WTC11 (cell line): ENCODE data around the gene EPHA2. TPM values are rescaled to one million over a fixed set of nuclear protein-coding genes. Genes with fewer than 3 reads are reported as not detected.

Experiments used
- ATAC-seq: fragments of 200-7000 bp; cut with Tn5 transposase; 2 replicates; pipeline ENCODE4 v1.10.0; 2021; ENCODE audit warnings: mild to moderate bottlenecking, moderate library complexity
- CTCF ChIA-PET: fragments of 300-600 bp; sonication (Branson Sonifier 250); formaldehyde crosslinking; loops from one replicate; lab custom pipeline; 2021; ENCODE audit warnings: antibody characterized with exemption; lab: Charles Lee
- POLR2A ChIA-PET: fragments of 350-600 bp; sonication (Branson Sonifier 250); formaldehyde crosslinking; loops from one replicate; lab custom pipeline; 2021; ENCODE audit warnings: antibody characterized with exemption; lab: Charles Lee
- DNase-seq: peaks from one replicate; pipeline ENCODE4 v3.0.0; 2021; ENCODE audit warnings: low spot score
- H3K27ac Mint-ChIP-seq: 2 replicates; pipeline ENCODE4 v1.8.0; 2021; ENCODE audit warnings: mixed read lengths
- H3K27me3 Mint-ChIP-seq: 2 replicates; pipeline ENCODE4 v1.8.0; 2021; ENCODE audit warnings: low read depth, mild to moderate bottlenecking, moderate library complexity, mixed read lengths
- H3K36me3 Mint-ChIP-seq: 2 replicates; pipeline ENCODE4 v1.8.0; 2021; ENCODE audit warnings: mixed read lengths
- H3K4me1 Mint-ChIP-seq: 2 replicates; pipeline ENCODE4 v1.8.0; 2022; ENCODE audit warnings: mixed read lengths
- H3K4me3 Mint-ChIP-seq: 2 replicates; pipeline ENCODE4 v1.8.0; 2021; ENCODE audit warnings: mild to moderate bottlenecking, moderate library complexity, mixed read lengths
- H3K9me3 Mint-ChIP-seq: 2 replicates; pipeline ENCODE4 v1.8.0; 2021; ENCODE audit warnings: mixed read lengths
- CREM ChIP-seq: sonication (generic); formaldehyde crosslinking; IDR thresholded peaks from 2 replicates; pipeline ENCODE4 v1.8.1; 2022; ENCODE audit warnings: mild to moderate bottlenecking, missing genetic modification reagents, moderate library complexity
- E2F5 ChIP-seq: sonication (generic); formaldehyde crosslinking; IDR thresholded peaks from 2 replicates; pipeline ENCODE4 v1.8.1; 2022; ENCODE audit warnings: mild to moderate bottlenecking, moderate library complexity, missing genetic modification reagents
- ETV6 ChIP-seq: sonication (generic); formaldehyde crosslinking; IDR thresholded peaks from 2 replicates; pipeline ENCODE4 v1.8.1; 2022; ENCODE audit warnings: mild to moderate bottlenecking, missing genetic modification reagents
- GRHL2 ChIP-seq: fragments of 250-450 bp; sonication (Bioruptor Pico); IDR thresholded peaks from 2 replicates; pipeline ENCODE4 v1.8.0; 2022; ENCODE audit warnings: mild to moderate bottlenecking, moderate library complexity; ENCODE audit not compliant: insufficient replicate concordance, severe bottlenecking
- JUN ChIP-seq: sonication (generic); formaldehyde crosslinking; IDR thresholded peaks from 2 replicates; pipeline ENCODE4 v1.8.0; 2023; ENCODE audit warnings: mild to moderate bottlenecking, missing genetic modification reagents
- MXD4 ChIP-seq: fragments of 250-450 bp; sonication (Bioruptor Pico); IDR thresholded peaks from 2 replicates; pipeline ENCODE4 v1.8.0; 2021; ENCODE audit warnings: mild to moderate bottlenecking, moderate library complexity, borderline replicate concordance
- RELA ChIP-seq: sonication (generic); formaldehyde crosslinking; IDR thresholded peaks from 2 replicates; pipeline ENCODE4 v1.8.1; 2022; ENCODE audit warnings: missing genetic modification reagents, mild to moderate bottlenecking, borderline replicate concordance
- SOX15 ChIP-seq: fragments of 250-450 bp; sonication (Bioruptor Pico); IDR thresholded peaks from 2 replicates; pipeline ENCODE4 v1.9.0; 2021; ENCODE audit warnings: mild to moderate bottlenecking
- TEAD1 ChIP-seq: sonication (generic); formaldehyde crosslinking; IDR thresholded peaks from 2 replicates; pipeline ENCODE4 v1.8.0; 2022; ENCODE audit warnings: mild to moderate bottlenecking, missing genetic modification reagents
- TP53 ChIP-seq: sonication (generic); formaldehyde crosslinking; IDR thresholded peaks from 2 replicates; pipeline ENCODE4 v1.8.1; 2023; ENCODE audit warnings: mild to moderate bottlenecking, missing genetic modification reagents
- ZBTB21 ChIP-seq: sonication (generic); formaldehyde crosslinking; IDR thresholded peaks from 2 replicates; pipeline ENCODE4 v1.8.1; 2023; ENCODE audit warnings: mild to moderate bottlenecking, missing genetic modification reagents, borderline replicate concordance
- ZBTB43 ChIP-seq: sonication (generic); formaldehyde crosslinking; IDR thresholded peaks from 2 replicates; pipeline ENCODE4 v1.8.1; 2023; ENCODE audit warnings: mild to moderate bottlenecking, missing genetic modification reagents
- ZNF121 ChIP-seq: sonication (generic); formaldehyde crosslinking; IDR thresholded peaks from 2 replicates; pipeline ENCODE4 v1.8.0; 2023; ENCODE audit warnings: missing genetic modification reagents
- ZNF263 ChIP-seq: sonication (generic); formaldehyde crosslinking; IDR thresholded peaks from 2 replicates; pipeline ENCODE4 v1.8.1; 2022; ENCODE audit warnings: low read depth, mild to moderate bottlenecking, moderate library complexity, missing genetic modification reagents
- ZNF317 ChIP-seq: sonication (generic); formaldehyde crosslinking; IDR thresholded peaks from 2 replicates; pipeline ENCODE4 v1.8.1; 2023; ENCODE audit warnings: low read depth, mild to moderate bottlenecking, moderate library complexity, missing genetic modification reagents, borderline replicate concordance
- ZNF396 ChIP-seq: fragments of 250-450 bp; sonication (Bioruptor Pico); IDR thresholded peaks from 2 replicates; pipeline ENCODE4 v1.8.0; 2021; ENCODE audit warnings: mild to moderate bottlenecking, moderate library complexity, borderline replicate concordance
- total RNA-seq: library from RNA; stranded (reverse); gene quantifications from 3 replicates; pipeline ENCODE4 v1.2.3, GENCODE V29; 2021
- TF ChIP-seq, protein P1 (sequence below): sonication (generic); formaldehyde crosslinking; IDR thresholded peaks from 2 replicates; pipeline ENCODE4 v1.8.1; 2023; ENCODE audit warnings: mild to moderate bottlenecking, missing genetic modification reagents, borderline replicate concordance
- TF ChIP-seq, protein P2 (sequence below): sonication (generic); formaldehyde crosslinking; IDR thresholded peaks from 2 replicates; pipeline ENCODE4 v1.8.1; 2023; ENCODE audit warnings: mild to moderate bottlenecking, moderate library complexity, missing genetic modification reagents
- TF ChIP-seq, protein P3 (sequence below): sonication (generic); formaldehyde crosslinking; IDR thresholded peaks from 2 replicates; pipeline ENCODE4 v1.8.0; 2022; ENCODE audit warnings: mild to moderate bottlenecking, missing genetic modification reagents

EPHA2 gene
- total RNA-seq, 1 experiment from 2014 or later = 44.4 TPM

GRCh38 chr1:16131636-16132324 lies 24.1 kb downstream of the EPHA2 start (continued):
- TF ChIP-seq, protein P1, sequence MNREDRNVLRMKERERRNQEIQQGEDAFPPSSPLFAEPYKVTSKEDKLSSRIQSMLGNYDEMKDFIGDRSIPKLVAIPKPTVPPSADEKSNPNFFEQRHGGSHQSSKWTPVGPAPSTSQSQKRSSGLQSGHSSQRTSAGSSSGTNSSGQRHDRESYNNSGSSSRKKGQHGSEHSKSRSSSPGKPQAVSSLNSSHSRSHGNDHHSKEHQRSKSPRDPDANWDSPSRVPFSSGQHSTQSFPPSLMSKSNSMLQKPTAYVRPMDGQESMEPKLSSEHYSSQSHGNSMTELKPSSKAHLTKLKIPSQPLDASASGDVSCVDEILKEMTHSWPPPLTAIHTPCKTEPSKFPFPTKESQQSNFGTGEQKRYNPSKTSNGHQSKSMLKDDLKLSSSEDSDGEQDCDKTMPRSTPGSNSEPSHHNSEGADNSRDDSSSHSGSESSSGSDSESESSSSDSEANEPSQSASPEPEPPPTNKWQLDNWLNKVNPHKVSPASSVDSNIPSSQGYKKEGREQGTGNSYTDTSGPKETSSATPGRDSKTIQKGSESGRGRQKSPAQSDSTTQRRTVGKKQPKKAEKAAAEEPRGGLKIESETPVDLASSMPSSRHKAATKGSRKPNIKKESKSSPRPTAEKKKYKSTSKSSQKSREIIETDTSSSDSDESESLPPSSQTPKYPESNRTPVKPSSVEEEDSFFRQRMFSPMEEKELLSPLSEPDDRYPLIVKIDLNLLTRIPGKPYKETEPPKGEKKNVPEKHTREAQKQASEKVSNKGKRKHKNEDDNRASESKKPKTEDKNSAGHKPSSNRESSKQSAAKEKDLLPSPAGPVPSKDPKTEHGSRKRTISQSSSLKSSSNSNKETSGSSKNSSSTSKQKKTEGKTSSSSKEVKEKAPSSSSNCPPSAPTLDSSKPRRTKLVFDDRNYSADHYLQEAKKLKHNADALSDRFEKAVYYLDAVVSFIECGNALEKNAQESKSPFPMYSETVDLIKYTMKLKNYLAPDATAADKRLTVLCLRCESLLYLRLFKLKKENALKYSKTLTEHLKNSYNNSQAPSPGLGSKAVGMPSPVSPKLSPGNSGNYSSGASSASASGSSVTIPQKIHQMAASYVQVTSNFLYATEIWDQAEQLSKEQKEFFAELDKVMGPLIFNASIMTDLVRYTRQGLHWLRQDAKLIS (CRISPR knock-in tag) = no peak
- TF ChIP-seq GRHL2 (CRISPR knock-in tag) = no peak
- TF ChIP-seq MXD4 (CRISPR knock-in tag) = no peak

DNA sequence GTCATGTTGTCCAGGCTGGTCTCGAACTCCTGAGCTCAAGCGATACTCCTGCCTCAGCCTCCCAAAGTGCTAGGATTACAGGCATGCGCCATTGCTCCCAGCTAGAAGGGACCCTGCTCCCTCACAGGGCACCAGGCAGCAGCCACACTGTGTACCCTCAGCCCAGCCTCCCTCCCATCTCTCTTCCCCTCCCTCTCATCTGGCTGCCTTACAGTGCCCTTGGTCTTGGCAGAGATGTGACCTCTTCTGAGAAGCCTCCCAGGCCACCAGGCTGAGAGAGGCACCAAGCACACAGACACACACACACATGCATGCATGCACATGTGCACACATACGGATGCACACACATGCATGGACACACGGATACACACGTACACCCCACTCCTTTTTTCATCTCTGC lies 25.0 kb downstream of the EPHA2 start:
- ATAC-seq = no peak
- Mint-ChIP-seq H3K9me3 (no peaks in the 10 kb centered on the region), H3K4me3 (no peak overlapping the region), H3K27me3 (no peaks in the 10 kb centered on the region), H3K27ac (no peak overlapping the region; the same call in 1 of the 2 replicates), H3K36me3 (peaks cover 73% of the 10 kb centered on the region), H3K4me1 (no peaks in the 10 kb centered on the region)
- CTCF ChIA-PET = interaction anchor here (0.6 to 1.5 kb wide), 4 partner anchors 49 to 203 kb away, joined by 3 to 5 read pairs (median 4); no protein-coding TSS in a partner anchor
- POLR2A ChIA-PET = no interaction called here
- no peak for DNase-seq
- TF ChIP-seq ETV6 (CRISPR knock-in tag) (no peak), SOX15 (CRISPR knock-in tag) (no peak), ZNF263 (CRISPR knock-in tag) (no peak), RELA (CRISPR knock-in tag) (no peak), CREM (CRISPR knock-in tag) (no peak)
- TF ChIP-seq, protein P2, sequence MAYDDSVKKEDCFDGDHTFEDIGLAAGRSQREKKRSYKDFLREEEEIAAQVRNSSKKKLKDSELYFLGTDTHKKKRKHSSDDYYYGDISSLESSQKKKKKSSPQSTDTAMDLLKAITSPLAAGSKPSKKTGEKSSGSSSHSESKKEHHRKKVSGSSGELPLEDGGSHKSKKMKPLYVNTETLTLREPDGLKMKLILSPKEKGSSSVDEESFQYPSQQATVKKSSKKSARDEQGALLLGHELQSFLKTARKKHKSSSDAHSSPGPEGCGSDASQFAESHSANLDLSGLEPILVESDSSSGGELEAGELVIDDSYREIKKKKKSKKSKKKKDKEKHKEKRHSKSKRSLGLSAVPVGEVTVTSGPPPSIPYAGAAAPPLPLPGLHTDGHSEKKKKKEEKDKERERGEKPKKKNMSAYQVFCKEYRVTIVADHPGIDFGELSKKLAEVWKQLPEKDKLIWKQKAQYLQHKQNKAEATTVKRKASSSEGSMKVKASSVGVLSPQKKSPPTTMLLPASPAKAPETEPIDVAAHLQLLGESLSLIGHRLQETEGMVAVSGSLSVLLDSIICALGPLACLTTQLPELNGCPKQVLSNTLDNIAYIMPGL (CRISPR knock-in tag) = no peak

GRCh38 chr1:16129921-16130543 lies 25.8 kb downstream of the EPHA2 start:
- no peaks in the 10 kb centered on the region for H3K9me3 Mint-ChIP-seq
- ChIA-PET CTCF (interaction anchor here (0.6 to 1.5 kb wide), 4 partner anchors 48 to 204 kb away, joined by 3 to 5 read pairs (median 4); no protein-coding TSS in a partner anchor), POLR2A (interaction anchor here (0.6 kb wide), 1 partner anchor 315 kb away, joined by 5 read pairs; no protein-coding TSS in a partner anchor)
- ATAC-seq (no peak), DNase-seq (no peak)
- TF ChIP-seq JUN (CRISPR knock-in tag) (no peak), ZNF121 (CRISPR knock-in tag) (no peak), ZBTB21 (no peak)
- no peaks in the 10 kb centered on the region for H3K4me1 Mint-ChIP-seq
- H3K4me3 Mint-ChIP-seq = no peak overlapping the region
- peaks cover 70% of the 10 kb centered on the region for H3K36me3 Mint-ChIP-seq
- H3K27ac Mint-ChIP-seq = peak overlapping the region; percentile 24; the same call in 1 of the 2 replicates
- H3K27me3 Mint-ChIP-seq = no peaks in the 10 kb centered on the region

DNA sequence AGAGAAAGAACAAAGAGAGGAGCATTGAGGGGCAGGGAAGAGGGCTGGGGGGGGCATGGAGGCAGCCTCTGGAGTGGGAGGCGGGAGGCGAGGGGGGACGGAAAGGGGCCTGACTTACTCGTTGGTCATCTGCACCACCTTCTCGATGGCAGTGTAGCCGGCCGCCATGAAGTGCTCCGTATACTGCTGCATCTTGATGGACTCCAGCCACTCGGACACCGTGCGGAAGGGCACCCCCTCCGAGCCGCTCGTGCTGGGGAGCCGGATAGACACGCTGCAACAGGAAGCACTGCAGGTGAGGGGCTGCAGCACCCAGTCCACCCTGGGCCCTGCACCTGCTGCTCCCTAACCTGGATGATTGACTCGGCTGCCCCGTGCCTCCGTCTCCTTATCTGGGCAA lies 26.6 kb downstream of the EPHA2 start:
- DNase-seq (no peak), ATAC-seq (no peak)
- Mint-ChIP-seq H3K27ac (no peak overlapping the region), H3K4me3 (no peak overlapping the region), H3K9me3 (no peaks in the 10 kb centered on the region), H3K4me1 (no peaks in the 10 kb centered on the region), H3K27me3 (no peaks in the 10 kb centered on the region), H3K36me3 (peaks cover 70% of the 10 kb centered on the region)
- ChIA-PET CTCF (interaction anchor here (1.5 to 1.9 kb wide), 2 partner anchors 47 to 50 kb away, joined by 4 to 5 read pairs; no protein-coding TSS in a partner anchor), POLR2A (interaction anchor here (0.6 kb wide), 1 partner anchor 314 kb away, joined by 5 read pairs; no protein-coding TSS in a partner anchor)
- TF ChIP-seq ZNF396 (CRISPR knock-in tag) (no peak), SOX15 (CRISPR knock-in tag) (no peak), E2F5 (no peak), ZBTB43 (CRISPR knock-in tag) (no peak), TP53 (CRISPR knock-in tag) (no peak), TEAD1 (CRISPR knock-in tag) (no peak), ZBTB21 (no peak), ZNF317 (CRISPR knock-in tag) (no peak)
- TF ChIP-seq, protein P3, sequence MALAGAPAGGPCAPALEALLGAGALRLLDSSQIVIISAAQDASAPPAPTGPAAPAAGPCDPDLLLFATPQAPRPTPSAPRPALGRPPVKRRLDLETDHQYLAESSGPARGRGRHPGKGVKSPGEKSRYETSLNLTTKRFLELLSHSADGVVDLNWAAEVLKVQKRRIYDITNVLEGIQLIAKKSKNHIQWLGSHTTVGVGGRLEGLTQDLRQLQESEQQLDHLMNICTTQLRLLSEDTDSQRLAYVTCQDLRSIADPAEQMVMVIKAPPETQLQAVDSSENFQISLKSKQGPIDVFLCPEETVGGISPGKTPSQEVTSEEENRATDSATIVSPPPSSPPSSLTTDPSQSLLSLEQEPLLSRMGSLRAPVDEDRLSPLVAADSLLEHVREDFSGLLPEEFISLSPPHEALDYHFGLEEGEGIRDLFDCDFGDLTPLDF = no peak
